GM20431 (cell line): ENCODE measurements around the gene SEMA5A.
"Not testable (repeated sequence)": the region's sequence is repeated elsewhere in the genome, so short reads cannot be mapped to it uniquely, and the experiment has no call there.

Experiments
- in situ Hi-C: fragments of 300-500 bp; cut with MseI, MboI; formaldehyde crosslinking; loops from one replicate; pipeline ENCODE4 v1.15.0; 2020; ENCODE audit warnings: low sequenced_read_pairs; ENCODE audit not compliant: unreplicated experiment

The SEMA5A gene

GRCh38 chr5:9415566-9415965, 130.3 kb downstream of the SEMA5A start:
- in situ Hi-C loops = no loop called here

GRCh38 chr5:9415091-9415490, 130.8 kb downstream of the SEMA5A start:
- in situ Hi-C loops = no loop called here

- in situ Hi-C loops = no loop called here
Measured at GRCh38 chr5:9411142-9411541, 134.7 kb downstream of the SEMA5A start.

- in situ Hi-C loops = no loop called here
Measured at GRCh38 chr5:9409413-9409960, 136.4 kb downstream of the SEMA5A start.

- in situ Hi-C loops = no loop called here
Measured at GRCh38 chr5:9408964-9409363, 136.9 kb downstream of the SEMA5A start.

- in situ Hi-C loops = no loop called here
Measured at GRCh38 chr5:9405196-9405754, 140.6 kb downstream of the SEMA5A start.

- in situ Hi-C loops = no loop called here
Measured at GRCh38 chr5:9401786-9402472, 143.9 kb downstream of the SEMA5A start.

- in situ Hi-C loops = not testable (repeated sequence)
Measured at GRCh38 chr5:9399783-9400182, 146.1 kb downstream of the SEMA5A start.

GRCh38 chr5:9399094-9399493, 146.8 kb downstream of the SEMA5A start:
- in situ Hi-C loops = no loop called here

- in situ Hi-C loops = no loop called here
Measured at GRCh38 chr5:9398227-9398626, 147.6 kb downstream of the SEMA5A start.

- in situ Hi-C loops = no loop called here
Measured at GRCh38 chr5:9396285-9396770, 149.5 kb downstream of the SEMA5A start.

GRCh38 chr5:9395706-9396105, 150.2 kb downstream of the SEMA5A start:
- in situ Hi-C loops = no loop called here

GRCh38 chr5:9394221-9394620, 151.7 kb downstream of the SEMA5A start:
- in situ Hi-C loops = no loop called here

- in situ Hi-C loops = no loop called here
Measured at GRCh38 chr5:9392625-9393024, 153.2 kb downstream of the SEMA5A start.

GRCh38 chr5:9391080-9391479, 154.8 kb downstream of the SEMA5A start:
- in situ Hi-C loops = no loop called here

- in situ Hi-C loops = no loop called here
Measured at GRCh38 chr5:9390113-9390512, 155.8 kb downstream of the SEMA5A start.

GRCh38 chr5:9388941-9389674, 156.8 kb downstream of the SEMA5A start:
- in situ Hi-C loops = no loop called here

GRCh38 chr5:9387879-9388278, 158.0 kb downstream of the SEMA5A start:
- in situ Hi-C loops = no loop called here

GRCh38 chr5:9386945-9387344, 158.9 kb downstream of the SEMA5A start:
- in situ Hi-C loops = no loop called here

GRCh38 chr5:9382522-9382921, 163.4 kb downstream of the SEMA5A start:
- in situ Hi-C loops = no loop called here

- in situ Hi-C loops = no loop called here
Measured at GRCh38 chr5:9381464-9381863, 164.4 kb downstream of the SEMA5A start.
